NCI-H82 treated with DMSO at 0.1 percent for 48 hours (cell line): ENCODE results near the gene INPP5A.

ENCODE experiments used
- DNase-seq: peaks from one replicate; lab custom pipeline; 2025; ENCODE audit not compliant: unreplicated experiment; lab: John Stamatoyannopoulos, UW

Gene INPP5A

DNA sequence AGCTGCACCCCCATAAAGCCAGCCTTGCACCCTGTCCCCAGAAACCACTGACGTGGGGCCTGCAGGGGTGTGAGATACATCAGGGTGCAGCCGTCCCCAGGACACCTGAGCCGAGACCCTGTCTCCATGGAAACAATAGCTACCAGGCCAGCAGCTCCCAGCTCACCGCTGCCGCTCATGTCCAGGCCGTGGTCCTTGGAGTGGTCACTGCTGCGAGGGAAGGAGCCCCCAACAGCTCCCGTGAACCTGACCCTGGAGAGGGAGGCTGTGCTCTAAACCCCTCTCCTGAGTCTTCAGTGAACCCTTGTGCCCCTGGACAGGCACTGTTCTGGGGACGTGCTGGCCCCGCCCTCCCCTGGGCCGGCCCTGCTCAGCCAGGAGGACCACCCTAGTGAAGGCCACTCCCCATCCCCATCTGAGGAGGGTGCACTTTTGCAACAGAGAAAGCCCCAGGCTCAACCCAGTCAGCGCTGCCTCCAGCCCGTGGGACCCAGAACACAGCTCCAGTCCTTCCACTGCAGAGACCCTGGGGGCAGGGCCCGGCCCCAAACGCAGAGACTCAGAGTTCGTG lies 19.6 kb upstream of the INPP5A start:
- no peak for DNase-seq

DNA sequence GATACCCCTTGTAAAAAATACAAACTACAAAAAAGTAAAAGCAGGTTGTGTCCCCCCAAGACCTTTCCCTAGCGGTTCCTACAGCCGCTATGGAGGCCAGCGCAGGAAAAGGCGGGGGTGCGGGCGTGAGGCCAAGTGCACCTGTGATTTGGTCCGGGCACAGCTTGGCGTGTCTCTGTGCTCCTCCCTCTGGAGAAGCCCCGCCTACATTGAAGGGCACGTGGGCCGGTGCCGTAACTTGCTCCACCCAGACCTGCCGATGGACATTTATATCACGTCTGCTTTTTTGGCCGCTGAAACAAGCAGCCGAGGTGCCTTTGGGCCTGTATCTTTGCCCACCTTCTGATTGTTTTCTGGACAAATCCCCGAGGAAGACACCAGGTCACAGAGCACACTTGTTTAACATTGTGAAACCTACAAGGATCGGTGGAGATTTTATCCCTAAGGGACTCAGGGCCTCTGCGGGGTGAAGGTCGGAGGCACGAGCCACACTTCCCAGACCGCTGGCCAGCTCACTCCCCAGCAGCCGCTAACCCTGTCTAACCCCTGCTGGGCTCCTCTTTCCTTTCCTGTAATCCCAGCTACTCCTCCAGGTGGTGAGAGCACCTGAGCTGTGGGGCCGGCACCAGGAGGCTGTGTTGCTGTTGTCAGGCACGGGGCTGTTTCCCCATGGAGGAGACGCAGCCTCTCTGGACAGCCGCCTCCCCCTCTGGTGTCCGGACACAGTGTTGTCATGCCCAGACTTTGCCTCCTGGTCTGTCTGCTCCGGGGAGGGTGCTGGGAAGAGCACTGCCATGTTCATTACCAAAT lies 18.8 kb upstream of the INPP5A start:
- no peak for DNase-seq

DNA sequence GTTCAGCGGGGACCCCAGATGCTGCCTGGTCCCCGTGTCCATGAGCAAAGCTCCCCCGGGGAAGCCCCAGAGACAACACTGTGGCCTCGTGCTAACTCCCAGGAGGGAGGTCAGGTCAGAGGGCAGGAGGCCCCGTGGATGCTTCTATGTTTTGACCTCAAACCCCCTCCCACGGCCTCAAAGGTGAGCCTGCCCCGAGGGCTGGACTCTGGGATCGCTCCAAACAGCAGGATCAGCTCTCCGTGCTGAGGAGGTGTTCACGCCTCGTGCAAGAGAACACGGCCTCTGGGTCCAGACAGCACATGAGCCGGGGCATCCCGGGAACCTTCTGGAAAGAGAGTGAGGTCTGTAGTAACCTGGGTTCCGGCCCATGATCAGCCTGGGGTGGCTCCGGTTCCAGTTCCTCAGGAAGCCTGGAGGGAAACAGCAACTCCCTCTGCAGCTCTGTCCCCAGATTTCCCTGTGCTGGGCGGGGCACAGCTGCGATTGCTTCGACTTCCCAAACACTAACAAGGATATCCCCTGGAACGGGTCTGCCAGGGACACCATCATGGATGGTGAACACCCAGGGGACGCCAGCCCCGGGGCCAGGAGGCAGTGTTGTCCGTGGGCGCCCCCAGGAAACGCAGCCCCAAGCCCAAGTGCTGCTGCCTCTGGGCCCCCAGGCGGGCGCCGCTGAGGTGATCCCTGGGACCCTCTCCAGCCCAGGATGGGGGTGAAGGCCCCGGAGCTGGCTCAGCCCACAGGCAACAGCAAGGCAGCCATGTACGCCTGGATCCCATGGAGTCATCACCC lies 18.0 kb upstream of the INPP5A start:
- DNase-seq, result no peak

DNA sequence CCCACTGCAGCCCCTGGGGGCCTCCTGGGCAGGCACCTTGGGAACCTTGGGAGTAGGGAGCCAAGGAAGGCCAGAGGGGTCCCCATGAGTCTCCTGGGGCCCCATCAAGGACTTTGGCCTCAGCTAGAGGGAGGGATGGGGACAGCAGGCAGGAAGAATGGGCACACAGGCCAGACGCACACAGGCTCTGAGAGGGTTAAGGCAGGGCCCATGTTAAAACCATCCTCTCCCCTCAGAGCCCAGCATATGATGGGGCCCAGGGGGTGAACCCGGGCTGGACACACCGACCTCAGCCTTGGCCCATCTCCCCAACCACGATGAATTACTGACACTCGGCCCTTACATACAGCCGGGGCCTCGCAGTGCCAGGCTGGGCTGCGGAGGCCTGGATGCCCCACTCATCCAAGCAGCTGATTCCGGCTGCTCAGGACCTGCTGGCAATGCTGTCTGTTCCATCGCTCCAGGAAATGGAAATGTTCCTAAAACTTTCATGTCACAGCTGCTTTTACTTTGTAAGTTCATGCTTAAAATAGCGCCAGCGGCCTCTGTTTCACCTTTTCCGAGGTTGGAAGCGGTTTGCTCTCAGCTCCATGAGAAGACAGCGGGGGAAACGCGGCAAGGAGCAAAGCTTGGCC lies 17.3 kb upstream of the INPP5A start:
- DNase-seq, result no peak

DNA sequence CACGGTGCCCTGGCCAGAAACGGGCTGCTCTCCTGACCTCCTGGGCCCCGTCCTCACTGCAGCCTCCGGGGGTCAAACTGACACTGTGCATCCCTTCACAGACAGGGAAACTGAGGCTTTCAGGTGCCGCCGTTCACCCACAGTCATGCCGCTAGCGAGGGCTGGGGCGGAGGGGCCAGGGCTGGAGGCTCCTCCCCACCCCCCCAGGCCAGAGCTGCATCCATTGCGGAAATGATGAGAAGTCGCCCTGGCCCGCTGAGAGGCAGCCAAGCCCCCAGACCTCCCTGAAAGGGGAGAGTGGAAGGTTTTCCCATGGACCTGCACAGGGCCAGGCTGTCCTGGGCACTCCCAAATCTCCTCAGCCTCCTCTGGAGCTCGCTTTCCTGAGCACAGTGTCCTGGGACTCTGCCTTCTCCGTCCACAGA lies 16.5 kb upstream of the INPP5A start:
- no peak for DNase-seq

DNA sequence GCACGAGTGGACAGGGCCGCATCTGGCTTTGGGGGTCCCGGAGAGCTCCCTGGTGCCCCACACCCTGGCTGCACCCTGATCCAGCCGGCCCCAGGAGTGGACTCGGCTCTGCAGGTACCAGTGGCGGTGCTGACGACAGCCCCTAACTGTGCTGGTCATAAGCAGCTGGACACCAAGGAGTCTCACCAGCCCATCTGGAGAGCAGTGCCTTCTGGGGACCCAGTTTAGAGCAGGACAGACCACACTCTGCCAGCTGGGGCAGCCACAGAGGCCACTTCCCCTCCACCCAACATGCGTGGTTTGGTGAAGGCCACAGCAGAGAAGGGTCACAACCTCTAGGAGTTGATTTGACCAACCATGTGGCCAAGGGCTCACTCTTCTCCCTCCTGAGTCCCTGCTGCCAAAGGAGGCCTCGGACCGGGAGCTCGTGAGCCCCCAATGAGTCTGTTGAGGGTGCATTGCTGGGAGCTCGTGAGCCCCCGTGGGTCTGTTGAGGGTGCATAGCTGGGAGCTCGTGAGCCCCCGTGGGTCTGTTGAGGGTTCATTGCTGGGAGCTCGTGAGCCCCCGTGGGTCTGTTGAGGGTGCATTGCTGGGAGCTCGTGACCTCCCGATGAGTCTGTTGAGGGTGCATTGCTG lies 16.0 kb upstream of the INPP5A start:
- no peak for DNase-seq

DNA sequence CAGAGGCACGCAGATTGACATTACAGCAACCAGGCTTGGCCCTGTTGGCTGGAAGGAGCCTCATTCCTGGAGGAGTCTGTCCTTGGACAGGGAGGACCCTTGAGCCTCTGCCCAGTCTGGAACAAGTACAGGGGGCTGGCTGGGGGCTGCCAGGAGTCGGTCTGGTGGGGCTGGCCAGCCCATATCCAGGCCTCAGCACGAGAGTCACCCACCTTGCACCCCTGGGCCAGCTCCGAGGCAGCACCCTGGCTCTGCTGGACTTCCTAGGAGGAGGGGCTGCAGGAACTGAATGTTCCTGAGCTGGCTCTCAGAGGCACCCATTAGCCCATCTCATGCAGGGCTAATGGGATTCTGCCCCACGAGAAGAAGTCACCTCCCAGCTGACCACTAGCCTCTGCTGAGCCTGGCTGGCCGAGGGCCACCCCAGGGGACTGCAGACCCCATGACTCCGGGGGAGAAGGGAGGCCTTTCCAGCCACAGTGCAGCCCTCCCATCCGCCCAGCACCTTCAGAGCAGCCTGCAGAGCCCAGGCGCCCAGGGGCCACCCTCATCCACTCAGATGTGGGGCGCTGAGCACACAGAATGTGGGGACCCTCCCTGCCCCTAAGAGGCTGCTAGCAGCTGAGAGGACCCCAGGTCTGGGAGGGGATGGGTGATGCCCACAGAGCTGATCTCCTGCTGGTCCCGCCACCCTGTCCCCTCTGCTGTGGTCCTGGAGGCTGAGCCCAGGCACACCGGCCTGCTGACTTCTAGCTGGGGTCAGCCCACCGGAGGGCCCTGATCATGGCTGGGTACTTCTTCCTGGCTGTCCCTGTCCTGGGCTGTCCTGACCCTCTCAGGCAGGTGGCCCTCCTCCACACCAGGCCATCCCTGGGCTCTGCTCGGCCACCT lies 14.8 kb upstream of the INPP5A start:
- no peak for DNase-seq

DNA sequence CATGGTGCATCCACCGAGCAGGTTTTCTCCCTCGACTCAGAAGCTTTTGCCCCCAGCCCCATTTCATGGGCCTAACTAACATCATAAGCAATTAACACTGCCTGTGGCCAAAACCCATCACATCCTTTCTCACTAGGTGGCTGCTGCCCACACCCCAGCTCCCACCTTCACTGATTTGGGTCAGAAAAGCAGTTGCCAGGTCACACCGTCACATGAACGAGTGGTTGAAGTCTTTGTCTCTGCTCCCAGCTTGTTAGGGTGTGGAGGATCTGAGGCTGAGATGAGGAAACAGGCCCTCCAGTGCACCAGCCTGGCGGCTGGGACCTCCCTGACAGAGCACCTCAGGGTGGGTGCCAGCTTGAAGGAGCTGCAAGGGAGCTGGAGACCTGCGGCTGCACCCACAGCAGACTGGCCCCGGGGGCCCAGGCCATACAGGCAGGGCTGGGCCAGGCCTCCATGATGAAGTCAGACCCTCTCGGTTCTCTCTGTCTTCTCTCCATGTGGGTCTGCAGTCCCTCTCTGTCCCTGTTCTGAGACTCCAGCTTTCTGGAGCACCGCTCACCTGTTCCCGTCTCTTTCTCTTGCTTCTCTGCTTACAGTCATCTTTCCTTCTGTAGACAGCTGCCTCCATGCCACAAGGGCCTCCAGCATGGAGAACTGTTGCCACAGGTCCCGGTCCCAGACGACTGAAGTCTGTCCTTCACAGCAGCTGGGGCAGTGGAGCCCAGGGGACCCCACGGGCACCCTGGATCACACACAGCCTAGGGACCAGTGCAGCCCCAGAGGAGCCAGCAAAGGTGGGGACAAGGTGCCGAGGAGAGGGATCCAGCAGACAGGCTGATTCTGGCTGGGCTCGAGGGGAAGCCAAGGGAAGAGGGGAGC lies 13.8 kb upstream of the INPP5A start:
- DNase-seq, result no peak

DNA sequence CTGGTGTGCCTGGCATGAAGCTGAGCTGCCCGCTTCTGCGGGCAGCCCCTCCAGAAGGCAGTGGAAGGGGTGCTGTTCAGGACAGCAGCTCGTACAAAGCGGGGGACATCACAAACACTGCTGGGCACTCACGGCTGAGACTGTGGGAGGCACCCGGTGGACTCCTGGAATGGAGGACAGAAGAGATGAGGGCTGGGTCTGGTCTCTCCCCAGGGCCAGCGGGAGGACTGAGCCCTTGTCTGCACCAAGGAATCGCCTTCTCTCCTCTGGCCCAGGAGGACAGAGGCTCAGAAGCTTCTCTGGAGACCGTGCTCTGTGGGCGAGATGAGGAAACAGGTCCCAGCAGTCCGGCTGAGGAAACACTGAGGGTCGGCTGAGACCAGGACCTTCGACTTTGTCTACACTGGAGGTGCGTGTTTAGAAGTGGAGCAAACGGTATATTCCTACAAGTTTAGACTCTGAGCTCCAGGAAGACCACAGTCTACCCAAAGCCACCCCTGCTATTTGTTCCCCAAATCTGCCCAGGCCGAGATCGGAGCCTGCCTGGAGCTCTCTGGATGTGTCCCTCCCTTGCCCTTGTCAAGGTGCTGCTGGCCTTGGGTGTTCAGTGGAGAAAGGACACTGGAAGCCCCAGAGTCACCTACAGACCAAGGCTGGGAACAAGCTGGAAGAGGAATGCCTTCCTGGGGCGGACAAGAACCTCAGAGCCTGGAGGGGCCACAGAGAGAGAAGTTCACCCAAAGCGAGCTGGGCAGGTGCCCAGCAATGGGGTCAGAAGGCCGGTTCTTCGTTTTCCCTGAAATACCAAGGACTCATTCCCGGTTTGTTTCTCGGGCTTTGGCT lies 12.9 kb upstream of the INPP5A start:
- DNase-seq, result no peak

DNA sequence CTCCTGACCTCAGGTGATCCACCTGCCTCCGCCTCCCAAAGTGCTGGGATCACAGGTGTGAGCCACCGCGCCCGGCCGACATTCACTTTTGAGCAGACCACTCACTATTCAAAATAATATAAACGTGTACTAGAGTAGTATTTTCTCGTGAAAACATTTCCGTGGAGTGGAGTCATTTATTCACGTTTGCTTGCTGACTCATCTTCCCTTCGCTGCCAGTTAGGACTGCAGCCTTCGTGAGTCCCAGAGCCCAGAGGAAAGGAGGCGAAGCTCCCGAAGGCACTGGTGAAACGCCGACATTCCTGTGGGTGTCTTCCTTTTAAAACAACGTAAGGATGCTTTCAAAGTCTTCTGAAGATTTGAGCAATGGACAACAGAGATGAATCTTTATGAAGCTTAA lies 10.9 kb upstream of the INPP5A start:
- no peak for DNase-seq

DNA sequence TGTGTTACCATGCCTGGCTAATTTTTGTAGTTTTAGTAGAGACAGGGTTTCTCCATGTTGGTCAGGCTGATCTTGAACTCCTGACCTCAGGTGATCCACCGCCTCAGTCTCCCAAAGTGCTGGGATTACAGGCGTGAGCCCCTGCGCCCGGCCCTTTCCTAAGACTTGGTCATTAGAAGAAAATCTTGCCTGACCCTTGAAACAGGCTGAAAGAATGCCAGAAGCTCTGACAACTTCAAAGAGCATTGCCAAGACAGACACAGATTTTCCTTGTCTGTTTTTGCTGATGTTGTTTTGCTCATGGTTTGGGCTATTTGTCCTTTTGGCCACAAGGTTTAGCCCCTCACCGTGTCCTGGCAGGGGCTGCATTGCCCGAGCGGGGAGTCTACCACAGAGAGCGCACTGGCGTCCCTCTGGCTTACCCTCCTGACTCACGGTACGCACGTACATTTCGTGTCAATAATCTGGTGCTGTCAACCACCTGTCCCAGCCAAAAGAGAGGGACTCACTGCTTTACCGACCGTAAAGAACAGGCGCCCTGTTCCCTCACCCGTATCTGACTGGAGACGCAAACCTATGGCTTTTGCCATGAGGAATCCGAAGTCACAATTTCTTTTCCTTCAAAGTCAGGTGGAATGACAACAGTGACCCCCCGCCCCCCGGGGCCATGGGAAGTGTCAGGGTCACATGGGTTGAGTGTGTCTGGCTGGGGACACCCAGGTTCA lies 10.1 kb upstream of the INPP5A start:
- DNase-seq, result no peak

DNA sequence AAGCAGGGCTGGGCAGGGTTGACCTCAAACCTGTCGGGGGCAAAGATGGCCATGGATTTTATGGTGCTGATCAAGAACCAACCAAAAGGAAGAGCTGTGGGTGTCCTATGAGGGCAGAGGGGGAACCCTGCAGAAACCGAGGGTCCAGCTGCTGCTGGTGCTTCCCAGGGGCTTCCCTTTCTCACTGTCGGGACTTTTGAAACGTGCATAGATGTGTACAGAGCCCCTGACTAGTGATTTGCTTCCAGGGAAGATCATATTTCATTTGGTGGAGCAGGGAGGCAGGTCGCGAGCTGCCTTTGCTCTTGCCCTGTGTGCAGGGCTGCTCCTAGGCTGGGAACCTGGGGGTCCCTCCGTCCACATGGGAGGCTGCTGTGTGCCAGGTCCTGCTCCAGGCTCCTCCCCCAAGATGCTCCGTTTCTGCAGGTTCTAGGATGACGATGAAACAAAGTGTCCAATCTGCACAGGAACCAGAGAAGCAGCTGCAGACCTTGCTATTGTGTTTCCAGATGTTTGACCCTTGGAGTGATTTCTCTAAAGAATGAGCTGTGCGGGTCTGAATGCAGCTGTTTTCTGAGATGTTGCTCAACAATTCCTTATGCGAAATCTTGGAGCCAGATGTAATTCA lies 9.4 kb upstream of the INPP5A start:
- no peak for DNase-seq

DNA sequence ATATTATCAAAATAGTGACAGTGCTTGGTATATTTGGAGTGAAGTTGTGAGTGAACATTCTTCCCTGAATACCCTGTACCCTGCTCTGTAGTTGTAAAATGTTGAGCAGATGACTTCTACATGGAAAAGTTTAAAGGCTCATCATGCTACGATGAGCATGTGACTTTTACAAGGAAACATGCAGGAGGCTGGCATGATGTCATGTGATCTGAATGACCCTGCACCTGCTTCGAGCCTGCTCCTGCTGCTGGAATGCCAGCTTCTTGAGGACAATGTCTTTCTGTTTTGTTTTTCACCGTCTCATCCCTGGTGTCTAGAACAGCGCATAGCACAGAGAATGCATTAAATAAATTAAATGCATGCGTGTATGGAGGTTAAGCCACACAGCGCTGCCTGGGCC lies 5.4 kb upstream of the INPP5A start:
- no peak for DNase-seq

DNA sequence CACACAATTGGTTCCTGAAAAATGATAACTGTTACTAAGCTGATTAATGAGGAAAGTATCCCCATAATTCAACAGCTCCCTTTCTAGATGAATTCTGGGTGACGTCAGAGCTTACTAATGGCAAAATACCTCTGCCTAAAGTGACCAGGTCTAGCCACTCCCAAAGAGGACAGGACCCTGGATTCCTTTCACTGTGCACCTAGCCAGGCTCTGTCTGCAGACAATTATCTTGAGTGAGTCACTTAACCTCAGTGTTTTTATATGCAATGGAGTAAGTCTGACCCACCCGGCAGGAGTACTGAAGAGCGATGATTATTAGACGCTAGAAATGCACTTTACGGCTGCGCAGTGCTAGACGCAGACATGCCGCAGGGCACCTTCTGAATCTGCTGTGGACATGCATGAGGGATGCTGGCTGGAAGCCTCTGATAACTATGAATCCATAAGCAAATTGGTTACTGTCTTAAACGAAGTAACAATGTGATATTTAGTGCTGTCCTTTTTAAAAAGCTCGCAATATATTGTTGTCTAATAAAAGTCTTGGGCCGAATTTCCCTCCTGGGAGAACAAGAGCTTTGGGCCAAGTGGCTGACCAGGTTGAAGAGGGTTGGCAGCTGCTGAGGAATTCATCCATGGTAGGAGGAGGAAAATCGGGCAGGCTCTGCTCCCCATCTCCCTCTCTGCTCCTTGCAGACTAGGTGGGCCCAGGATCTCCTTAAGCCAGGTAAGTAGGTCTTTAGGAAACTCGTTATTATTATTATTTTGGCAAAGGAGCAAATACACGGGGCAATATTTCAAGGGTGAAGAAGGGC lies 4.6 kb upstream of the INPP5A start:
- no peak for DNase-seq

DNA sequence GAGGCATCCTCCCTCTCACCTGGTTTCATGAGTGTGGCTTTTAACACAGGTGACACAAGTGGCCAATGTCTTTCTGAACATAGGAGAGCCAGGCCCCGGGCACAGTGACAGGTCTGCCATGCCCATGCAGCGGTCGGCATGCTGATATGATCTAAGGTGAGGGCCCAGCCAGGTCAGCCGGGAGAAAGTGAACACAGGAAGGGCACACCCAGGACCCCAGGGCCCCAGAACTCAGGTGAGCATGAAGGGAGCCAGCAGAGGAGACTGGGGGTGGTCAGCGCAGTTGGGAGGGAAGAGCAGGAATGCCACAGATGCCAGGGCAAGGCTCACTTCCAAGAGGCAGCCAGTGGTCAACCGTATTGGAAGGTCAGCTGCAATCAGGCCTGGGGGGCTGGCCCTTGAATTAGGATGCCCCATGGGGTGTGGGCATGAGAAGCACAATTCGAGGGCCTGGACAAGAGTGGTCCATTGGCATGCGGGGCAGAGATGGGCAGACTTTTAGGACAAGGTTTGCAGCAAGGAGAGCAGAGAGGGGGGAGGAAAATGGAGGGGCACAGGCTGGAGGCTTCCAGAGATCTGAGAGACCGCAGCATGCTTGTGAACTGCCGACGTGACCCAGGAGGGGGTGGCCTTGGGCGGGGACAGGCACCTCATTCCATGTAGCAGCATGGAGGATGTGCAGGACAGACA lies 3.9 kb upstream of the INPP5A start:
- no peak for DNase-seq
